WTC11 (cell line): ENCODE measurements around the gene GDF2. TPM values are rescaled to one million over a fixed set of nuclear protein-coding genes. Genes with fewer than 3 reads are reported as not detected.

Experiments used
- ATAC-seq: fragments of 200-7000 bp; cut with Tn5 transposase; 2 replicates; pipeline ENCODE4 v1.10.0; 2021; ENCODE audit warnings: mild to moderate bottlenecking, moderate library complexity
- CTCF ChIA-PET: fragments of 300-600 bp; sonication (Branson Sonifier 250); formaldehyde crosslinking; loops from one replicate; lab custom pipeline; 2021; ENCODE audit warnings: antibody characterized with exemption; lab: Charles Lee
- POLR2A ChIA-PET: fragments of 350-600 bp; sonication (Branson Sonifier 250); formaldehyde crosslinking; loops from one replicate; lab custom pipeline; 2021; ENCODE audit warnings: antibody characterized with exemption; lab: Charles Lee
- DNase-seq: peaks from one replicate; pipeline ENCODE4 v3.0.0; 2021; ENCODE audit warnings: low spot score
- H3K27ac Mint-ChIP-seq: 2 replicates; pipeline ENCODE4 v1.8.0; 2021; ENCODE audit warnings: mixed read lengths
- H3K27me3 Mint-ChIP-seq: 2 replicates; pipeline ENCODE4 v1.8.0; 2021; ENCODE audit warnings: low read depth, mild to moderate bottlenecking, moderate library complexity, mixed read lengths
- H3K36me3 Mint-ChIP-seq: 2 replicates; pipeline ENCODE4 v1.8.0; 2021; ENCODE audit warnings: mixed read lengths
- H3K4me1 Mint-ChIP-seq: 2 replicates; pipeline ENCODE4 v1.8.0; 2022; ENCODE audit warnings: mixed read lengths
- H3K4me3 Mint-ChIP-seq: 2 replicates; pipeline ENCODE4 v1.8.0; 2021; ENCODE audit warnings: mild to moderate bottlenecking, moderate library complexity, mixed read lengths
- H3K9me3 Mint-ChIP-seq: 2 replicates; pipeline ENCODE4 v1.8.0; 2021; ENCODE audit warnings: mixed read lengths
- CREM ChIP-seq: sonication (generic); formaldehyde crosslinking; IDR thresholded peaks from 2 replicates; pipeline ENCODE4 v1.8.1; 2022; ENCODE audit warnings: mild to moderate bottlenecking, missing genetic modification reagents, moderate library complexity
- CTCF ChIP-seq: fragments of 200-600 bp; IDR thresholded peaks from 2 replicates; pipeline ENCODE4 v1.8.0; 2022; ENCODE audit warnings: antibody characterized with exemption
- ESRRA ChIP-seq: sonication (generic); formaldehyde crosslinking; IDR thresholded peaks from 2 replicates; pipeline ENCODE4 v1.8.1; 2022; ENCODE audit warnings: mild to moderate bottlenecking, missing genetic modification reagents, borderline replicate concordance
- FOXJ3 ChIP-seq: sonication (generic); formaldehyde crosslinking; IDR thresholded peaks from 2 replicates; pipeline ENCODE4 v1.9.0; 2021; ENCODE audit warnings: missing genetic modification reagents, mild to moderate bottlenecking, borderline replicate concordance
- HMGA2 ChIP-seq: fragments of 250-450 bp; sonication (Bioruptor Pico); IDR thresholded peaks from 2 replicates; pipeline ENCODE4 v1.4.0; 2021; ENCODE audit warnings: mild to moderate bottlenecking, moderate library complexity
- JAZF1 ChIP-seq: fragments of 250-450 bp; sonication (Bioruptor Pico); IDR thresholded peaks from 2 replicates; pipeline ENCODE4 v1.9.0; 2021; ENCODE audit warnings: moderate library complexity, mild to moderate bottlenecking, inconsistent platforms
- NFATC4 ChIP-seq: fragments of 250-450 bp; sonication (Bioruptor Pico); IDR thresholded peaks from 2 replicates; pipeline ENCODE4 v1.9.0; 2021; ENCODE audit warnings: mild to moderate bottlenecking
- NFYB ChIP-seq: sonication (generic); formaldehyde crosslinking; conservative IDR thresholded peaks from 2 replicates; pipeline ENCODE4 v1.8.0; 2022; ENCODE audit warnings: low read depth, missing genetic modification reagents
- PRDM15 ChIP-seq: sonication (generic); formaldehyde crosslinking; IDR thresholded peaks from 2 replicates; pipeline ENCODE4 v1.8.0; 2022; ENCODE audit warnings: missing genetic modification reagents
- SMAD4 ChIP-seq: sonication (generic); formaldehyde crosslinking; IDR thresholded peaks from 2 replicates; pipeline ENCODE4 v1.8.0; 2022; ENCODE audit warnings: mild to moderate bottlenecking, missing genetic modification reagents
- SOX15 ChIP-seq: fragments of 250-450 bp; sonication (Bioruptor Pico); IDR thresholded peaks from 2 replicates; pipeline ENCODE4 v1.9.0; 2021; ENCODE audit warnings: mild to moderate bottlenecking
- TEAD1 ChIP-seq: sonication (generic); formaldehyde crosslinking; IDR thresholded peaks from 2 replicates; pipeline ENCODE4 v1.8.0; 2022; ENCODE audit warnings: mild to moderate bottlenecking, missing genetic modification reagents
- ZBTB21 ChIP-seq: sonication (generic); formaldehyde crosslinking; IDR thresholded peaks from 2 replicates; pipeline ENCODE4 v1.8.1; 2023; ENCODE audit warnings: mild to moderate bottlenecking, missing genetic modification reagents, borderline replicate concordance
- ZNF232 ChIP-seq: sonication (generic); formaldehyde crosslinking; IDR thresholded peaks from 2 replicates; pipeline ENCODE4 v1.8.0; 2022; ENCODE audit warnings: mild to moderate bottlenecking, missing genetic modification reagents
- ZNF263 ChIP-seq: sonication (generic); formaldehyde crosslinking; IDR thresholded peaks from 2 replicates; pipeline ENCODE4 v1.8.1; 2022; ENCODE audit warnings: low read depth, mild to moderate bottlenecking, moderate library complexity, missing genetic modification reagents
- ZNF512 ChIP-seq: sonication (generic); formaldehyde crosslinking; IDR thresholded peaks from 2 replicates; pipeline ENCODE4 v1.8.1; 2022; ENCODE audit warnings: missing genetic modification reagents, borderline replicate concordance
- ZNF671 ChIP-seq: fragments of 250-450 bp; sonication (Bioruptor Pico); IDR thresholded peaks from 2 replicates; pipeline ENCODE4 v1.8.0; 2021; ENCODE audit warnings: mild to moderate bottlenecking
- total RNA-seq: library from RNA; stranded (reverse); gene quantifications from 3 replicates; pipeline ENCODE4 v1.2.3, GENCODE V29; 2021
- TF ChIP-seq, protein P1 (sequence below): sonication (generic); formaldehyde crosslinking; conservative IDR thresholded peaks from 2 replicates; pipeline ENCODE4 v1.8.1; 2023; ENCODE audit warnings: mild to moderate bottlenecking, low read depth, missing genetic modification reagents, moderate library complexity
- TF ChIP-seq, protein P2 (sequence below): sonication (generic); formaldehyde crosslinking; conservative IDR thresholded peaks from 2 replicates; pipeline ENCODE4 v1.8.1; 2022; ENCODE audit warnings: mild to moderate bottlenecking, missing genetic modification reagents
- TF ChIP-seq, protein P3 (sequence below): sonication (generic); formaldehyde crosslinking; IDR thresholded peaks from 2 replicates; pipeline ENCODE4 v1.8.1; 2022; ENCODE audit warnings: low read depth, mild to moderate bottlenecking, moderate library complexity, missing genetic modification reagents, borderline replicate concordance

The GDF2 gene
- total RNA-seq, 1 experiment from 2014 or later: not detected

GRCh38 chr10:47294501-47294900 is 27.8 kb upstream of the GDF2 start:
- Mint-ChIP-seq H3K4me1 (peaks cover 11% of the 10 kb centered on the region), H3K9me3 (no peaks in the 10 kb centered on the region)
- CTCF ChIA-PET: no interaction called here
- TF ChIP-seq ZNF671 (CRISPR knock-in tag) (no peak), HMGA2 (CRISPR knock-in tag) (no peak), CREM (CRISPR knock-in tag) (no peak), ZBTB21 (CRISPR knock-in tag) (no peak), FOXJ3 (no peak), ZNF232 (CRISPR knock-in tag) (no peak), TEAD1 (CRISPR knock-in tag) (no peak), SOX15 (CRISPR knock-in tag) (no peak), ZNF512 (no peak), JAZF1 (CRISPR knock-in tag) (no peak), CTCF (no peak), NFYB (CRISPR knock-in tag) (no peak), SMAD4 (CRISPR knock-in tag) (no peak), PRDM15 (no peak), ESRRA (CRISPR knock-in tag) (no peak), NFATC4 (CRISPR knock-in tag) (no peak), ZNF263 (CRISPR knock-in tag) (no peak)
- TF ChIP-seq, protein P1, sequence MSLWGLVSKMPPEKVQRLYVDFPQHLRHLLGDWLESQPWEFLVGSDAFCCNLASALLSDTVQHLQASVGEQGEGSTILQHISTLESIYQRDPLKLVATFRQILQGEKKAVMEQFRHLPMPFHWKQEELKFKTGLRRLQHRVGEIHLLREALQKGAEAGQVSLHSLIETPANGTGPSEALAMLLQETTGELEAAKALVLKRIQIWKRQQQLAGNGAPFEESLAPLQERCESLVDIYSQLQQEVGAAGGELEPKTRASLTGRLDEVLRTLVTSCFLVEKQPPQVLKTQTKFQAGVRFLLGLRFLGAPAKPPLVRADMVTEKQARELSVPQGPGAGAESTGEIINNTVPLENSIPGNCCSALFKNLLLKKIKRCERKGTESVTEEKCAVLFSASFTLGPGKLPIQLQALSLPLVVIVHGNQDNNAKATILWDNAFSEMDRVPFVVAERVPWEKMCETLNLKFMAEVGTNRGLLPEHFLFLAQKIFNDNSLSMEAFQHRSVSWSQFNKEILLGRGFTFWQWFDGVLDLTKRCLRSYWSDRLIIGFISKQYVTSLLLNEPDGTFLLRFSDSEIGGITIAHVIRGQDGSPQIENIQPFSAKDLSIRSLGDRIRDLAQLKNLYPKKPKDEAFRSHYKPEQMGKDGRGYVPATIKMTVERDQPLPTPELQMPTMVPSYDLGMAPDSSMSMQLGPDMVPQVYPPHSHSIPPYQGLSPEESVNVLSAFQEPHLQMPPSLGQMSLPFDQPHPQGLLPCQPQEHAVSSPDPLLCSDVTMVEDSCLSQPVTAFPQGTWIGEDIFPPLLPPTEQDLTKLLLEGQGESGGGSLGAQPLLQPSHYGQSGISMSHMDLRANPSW (CRISPR knock-in tag): no peak
- TF ChIP-seq, protein P2, sequence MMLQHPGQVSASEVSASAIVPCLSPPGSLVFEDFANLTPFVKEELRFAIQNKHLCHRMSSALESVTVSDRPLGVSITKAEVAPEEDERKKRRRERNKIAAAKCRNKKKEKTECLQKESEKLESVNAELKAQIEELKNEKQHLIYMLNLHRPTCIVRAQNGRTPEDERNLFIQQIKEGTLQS: no peak
- TF ChIP-seq, protein P3, sequence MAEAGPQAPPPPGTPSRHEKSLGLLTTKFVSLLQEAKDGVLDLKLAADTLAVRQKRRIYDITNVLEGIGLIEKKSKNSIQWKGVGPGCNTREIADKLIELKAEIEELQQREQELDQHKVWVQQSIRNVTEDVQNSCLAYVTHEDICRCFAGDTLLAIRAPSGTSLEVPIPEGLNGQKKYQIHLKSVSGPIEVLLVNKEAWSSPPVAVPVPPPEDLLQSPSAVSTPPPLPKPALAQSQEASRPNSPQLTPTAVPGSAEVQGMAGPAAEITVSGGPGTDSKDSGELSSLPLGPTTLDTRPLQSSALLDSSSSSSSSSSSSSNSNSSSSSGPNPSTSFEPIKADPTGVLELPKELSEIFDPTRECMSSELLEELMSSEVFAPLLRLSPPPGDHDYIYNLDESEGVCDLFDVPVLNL (CRISPR knock-in tag): no peak
- TF ChIP-seq, all 79 proteins: peak for 0
- POLR2A ChIA-PET: no interaction called here
- Mint-ChIP-seq H3K4me3 (no peak overlapping the region), H3K36me3 (no peaks in the 10 kb centered on the region), H3K27me3 (peaks cover 13% of the 10 kb centered on the region), H3K27ac (no peak overlapping the region)
- ATAC-seq (no peak), DNase-seq (no peak)
